Loucy (cell line): ENCODE results near the gene AUNIP.
A peak's percentile ranks its signal among the peaks of the same experiment; 100 is the strongest.

Experiments used
- H2AFZ ChIP-seq: fragments of 200-600 bp; sonication (generic); 2 replicates; pipeline ENCODE4 v1.6.0; 2016; ENCODE audit warnings: antibody characterized with exemption, mild to moderate bottlenecking, low read length, moderate library complexity
- H3F3A ChIP-seq: fragments of 200-600 bp; 2 replicates; pipeline ENCODE4 v1.6.0; 2016; ENCODE audit warnings: antibody characterized with exemption, low read depth, mild to moderate bottlenecking
- H3K27me3 ChIP-seq: fragments of 200-600 bp; sonication (generic); 2 replicates; pipeline ENCODE4 v1.6.1; 2014; ENCODE audit warnings: low read length, mild to moderate bottlenecking; ENCODE audit not compliant: insufficient read depth, poor library complexity, severe bottlenecking
- H3K36me3 ChIP-seq: fragments of 200-600 bp; sonication (generic); 2 replicates; pipeline ENCODE4 v1.6.1; 2016; ENCODE audit warnings: low read length; ENCODE audit not compliant: insufficient read depth
- H3K4me1 ChIP-seq: fragments of 200-600 bp; sonication (generic); 2 replicates; pipeline ENCODE4 v1.5.1; 2014; ENCODE audit warnings: low read length, mild to moderate bottlenecking; ENCODE audit not compliant: insufficient read depth, poor library complexity, severe bottlenecking
- H3K4me2 ChIP-seq: fragments of 200-600 bp; sonication (generic); 2 replicates; pipeline ENCODE4 v1.6.0; 2014; ENCODE audit warnings: antibody characterized with exemption, low read length, low read depth, mild to moderate bottlenecking; ENCODE audit not compliant: poor library complexity, severe bottlenecking
- H3K4me3 ChIP-seq: fragments of 200-600 bp; sonication (generic); 2 replicates; pipeline ENCODE4 v1.5.1; 2014; ENCODE audit warnings: low read length, mild to moderate bottlenecking, mixed read lengths; ENCODE audit not compliant: poor library complexity, severe bottlenecking
- H3K79me2 ChIP-seq: fragments of 200-600 bp; sonication (generic); 2 replicates; pipeline ENCODE4 v1.6.1; 2014; ENCODE audit warnings: low read length; ENCODE audit not compliant: insufficient read depth
- H3K9ac ChIP-seq: fragments of 200-600 bp; sonication (generic); 2 replicates; pipeline ENCODE4 v1.6.0; 2014; ENCODE audit warnings: mild to moderate bottlenecking, low read depth, low read length, moderate library complexity; ENCODE audit not compliant: poor library complexity, severe bottlenecking
- H3K9me2 ChIP-seq: fragments of 200-600 bp; sonication (generic); replicated peaks from 2 replicates; pipeline ENCODE4 v1.6.1; 2016; ENCODE audit warnings: low read depth, low read length, mixed read lengths
- H3K9me3 ChIP-seq: fragments of 200-600 bp; sonication (generic); 2 replicates; pipeline ENCODE4 v1.6.1; 2014; ENCODE audit warnings: mild to moderate bottlenecking, antibody characterized with exemption, low read length, low read depth; ENCODE audit not compliant: insufficient read depth
- H4K20me1 ChIP-seq: fragments of 200-600 bp; sonication (generic); 2 replicates; pipeline ENCODE4 v1.6.0; 2014; ENCODE audit warnings: antibody characterized with exemption, low read length, mild to moderate bottlenecking; ENCODE audit not compliant: insufficient read depth, poor library complexity, severe bottlenecking
- CTCF ChIP-seq: fragments of 200-600 bp; sonication (generic); conservative IDR thresholded peaks from 2 replicates; pipeline ENCODE4 v1.5.1; 2014; ENCODE audit warnings: mild to moderate bottlenecking, antibody characterized with exemption, low read length
- EZH2phosphoT487 ChIP-seq: fragments of 200-600 bp; IDR thresholded peaks from 2 replicates; pipeline ENCODE4 v1.6.1; 2018; ENCODE audit warnings: antibody characterized with exemption, mild to moderate bottlenecking, moderate library complexity, borderline replicate concordance

AUNIP gene

GRCh38 chr1:25871704-25872494, 12.6 kb upstream of the AUNIP start:
- Histone ChIP-seq H2AFZ (no peak overlapping the region), H3K27me3 (no peaks in the 10 kb centered on the region), H3K36me3 (no peaks in the 10 kb centered on the region), H3K9me2 (no peaks in the 10 kb centered on the region), H3K4me3 (no peak overlapping the region), H3K4me2 (no peak overlapping the region), H3K9ac (no peak overlapping the region), H3K9me3 (no peaks in the 10 kb centered on the region), H3K4me1 (peaks cover 13% of the 10 kb centered on the region), H3F3A (no peaks in the 10 kb centered on the region), H4K20me1 (no peaks in the 10 kb centered on the region), H3K79me2 (no peaks in the 10 kb centered on the region)
- TF ChIP-seq EZH2phosphoT487 (no peak), CTCF (no peak)

GRCh38 chr1:25871086-25871703, 11.9 kb upstream of the AUNIP start:
- Histone ChIP-seq H3K9me2 (no peaks in the 10 kb centered on the region), H3K4me2 (no peak overlapping the region), H4K20me1 (no peaks in the 10 kb centered on the region), H3F3A (no peaks in the 10 kb centered on the region), H3K4me3 (no peak overlapping the region), H3K9me3 (no peaks in the 10 kb centered on the region), H3K36me3 (no peaks in the 10 kb centered on the region), H3K79me2 (no peaks in the 10 kb centered on the region), H3K9ac (peak overlapping the region; percentile 16), H3K4me1 (peaks cover 13% of the 10 kb centered on the region), H3K27me3 (no peaks in the 10 kb centered on the region), H2AFZ (no peak overlapping the region)
- TF ChIP-seq CTCF: no peak

- TF ChIP-seq CTCF: no peak
- H3K4me3 ChIP-seq: no peak overlapping the region
- no peak overlapping the region for H3K4me2 ChIP-seq
- peak overlapping the region; percentile 16 for H3K9ac ChIP-seq
- H3K9me2 ChIP-seq: no peaks in the 10 kb centered on the region
- no peaks in the 10 kb centered on the region for H3K27me3 ChIP-seq
- H3K36me3 ChIP-seq: no peaks in the 10 kb centered on the region
- no peaks in the 10 kb centered on the region for H3K9me3 ChIP-seq
- peaks cover 13% of the 10 kb centered on the region for H3K4me1 ChIP-seq
- H3K79me2 ChIP-seq: no peaks in the 10 kb centered on the region
- no peak overlapping the region for H2AFZ ChIP-seq
- H4K20me1 ChIP-seq: no peaks in the 10 kb centered on the region
- no peaks in the 10 kb centered on the region for H3F3A ChIP-seq
These were observed 11.4 kb upstream of the AUNIP start for GRCh38 chr1:25870614-25871013.
